ENCODE data around the gene MLN. TPM values are rescaled to one million over a fixed set of nuclear protein-coding genes. Genes with fewer than 3 reads are reported as not detected.
A peak's percentile ranks its signal among the peaks of the same experiment; 100 is the strongest.

MLN gene
- total RNA-seq, 1 experiment from 2014 or later = not detected

DNA sequence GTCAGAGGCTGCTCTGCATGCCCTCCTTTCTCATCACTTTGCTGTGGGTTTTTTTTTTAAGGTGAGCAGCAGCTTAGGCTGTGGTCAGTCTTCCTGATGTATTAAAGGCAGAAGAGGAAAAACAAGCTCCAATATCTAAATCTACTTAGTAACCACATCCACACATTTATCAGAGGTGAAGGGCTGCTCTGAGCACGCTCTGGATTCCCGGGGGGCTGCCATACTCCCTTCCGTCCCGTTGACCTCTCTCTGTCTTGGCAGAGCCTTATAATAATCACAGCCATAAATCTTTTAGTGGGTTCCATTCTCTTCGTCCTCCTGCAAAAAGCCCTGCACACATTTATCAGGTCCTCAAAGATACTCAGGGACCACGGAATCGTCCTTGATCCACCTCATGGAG is 12.2 kb downstream of the MLN start:
- no peak for DNase-seq
- H2AFZ ChIP-seq (ENCODE audit: low read length) = no peak overlapping the region
- H3K56ac ChIP-seq (ENCODE audit: insufficient read length, low read depth, low read length) = no peak overlapping the region
- TF ChIP-seq, protein P1, sequence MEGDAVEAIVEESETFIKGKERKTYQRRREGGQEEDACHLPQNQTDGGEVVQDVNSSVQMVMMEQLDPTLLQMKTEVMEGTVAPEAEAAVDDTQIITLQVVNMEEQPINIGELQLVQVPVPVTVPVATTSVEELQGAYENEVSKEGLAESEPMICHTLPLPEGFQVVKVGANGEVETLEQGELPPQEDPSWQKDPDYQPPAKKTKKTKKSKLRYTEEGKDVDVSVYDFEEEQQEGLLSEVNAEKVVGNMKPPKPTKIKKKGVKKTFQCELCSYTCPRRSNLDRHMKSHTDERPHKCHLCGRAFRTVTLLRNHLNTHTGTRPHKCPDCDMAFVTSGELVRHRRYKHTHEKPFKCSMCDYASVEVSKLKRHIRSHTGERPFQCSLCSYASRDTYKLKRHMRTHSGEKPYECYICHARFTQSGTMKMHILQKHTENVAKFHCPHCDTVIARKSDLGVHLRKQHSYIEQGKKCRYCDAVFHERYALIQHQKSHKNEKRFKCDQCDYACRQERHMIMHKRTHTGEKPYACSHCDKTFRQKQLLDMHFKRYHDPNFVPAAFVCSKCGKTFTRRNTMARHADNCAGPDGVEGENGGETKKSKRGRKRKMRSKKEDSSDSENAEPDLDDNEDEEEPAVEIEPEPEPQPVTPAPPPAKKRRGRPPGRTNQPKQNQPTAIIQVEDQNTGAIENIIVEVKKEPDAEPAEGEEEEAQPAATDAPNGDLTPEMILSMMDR (conservative IDR thresholded peaks at IDR 0.05) = no peak
- H3K79me1 ChIP-seq (ENCODE audit: insufficient read depth, low read depth, low read length, poor library complexity, severe bottlenecking) = no peaks in the 10 kb centered on the region
- H2AK5ac ChIP-seq (ENCODE audit: insufficient read length, low read length) = no peak overlapping the region
- peaks cover 79 to 83% of the 10 kb centered on the region in 2 experiments for H3K4me1 Mint-ChIP-seq
- no peaks in the 10 kb centered on the region for H3K27me3 ChIP-seq (ENCODE audit: insufficient read depth, low read length)
- no peak overlapping the region for H3K4me2 ChIP-seq (ENCODE audit: insufficient read depth, insufficient read length, low read length)
- H3K23ac ChIP-seq (ENCODE audit: insufficient read length, low read depth, low read length) = no peak overlapping the region
- H4K8ac ChIP-seq (replicated peaks; ENCODE audit: insufficient read length, low read depth, low read length) = no peak overlapping the region
- H3K18ac ChIP-seq (ENCODE audit: insufficient read length, low read depth, low read length) = no peak overlapping the region
- no peak overlapping the region for H4K91ac ChIP-seq (ENCODE audit: insufficient read length, low read depth, low read length)
- H3T11ph ChIP-seq (ENCODE audit: low read length) = no peak overlapping the region
- H3K27ac ChIP-seq (ENCODE audit: insufficient read length, low read depth, low read length) = no peak overlapping the region
- H3K79me2 ChIP-seq (ENCODE audit: insufficient read depth, low read length) = peaks cover 4% of the 10 kb centered on the region; the same call in 1 of the 2 replicates
- H2BK15ac ChIP-seq (ENCODE audit: low read depth, low read length) = no peak overlapping the region
- H3K4ac ChIP-seq (ENCODE audit: low read depth, low read length) = no peak overlapping the region
- H4K5ac ChIP-seq (ENCODE audit: insufficient read length, low read depth, low read length) = no peak overlapping the region
- no peak overlapping the region for H2BK20ac ChIP-seq (ENCODE audit: low read depth, low read length, poor library complexity, severe bottlenecking)
- peak overlapping the region in 2 of 3 experiments; percentile 47 to 89; a peak in 5 of 7 replicates for H3K27ac Mint-ChIP-seq
- H3K9me3 ChIP-seq (ENCODE audit: control insufficient read depth, low read depth, low read length) = no peaks in the 10 kb centered on the region
- no peak overlapping the region for H3K9ac ChIP-seq (ENCODE audit: extremely low read depth, insufficient read length, low read length)
- H3K23me2 ChIP-seq (ENCODE audit: insufficient read length, low read depth, low read length, poor library complexity, severe bottlenecking) = peaks cover 8% of the 10 kb centered on the region
- H3K9me3 Mint-ChIP-seq = no peaks in the 10 kb centered on the region
- H3K36me3 Mint-ChIP-seq (ENCODE audit: insufficient read depth in 1 of 3, low read depth in 3 of 3) = peaks cover 0 to under 1% (median 0%) of the 10 kb centered on the region in 3 experiments; a peak in 2 of 7 replicates
- H3K27me3 Mint-ChIP-seq (ENCODE audit: low read depth) = no peaks in the 10 kb centered on the region; the same call in 1 of the 2 replicates
- H2BK12ac ChIP-seq (ENCODE audit: insufficient read length, low read depth, low read length) = no peak overlapping the region
- WGBS (ENCODE audit: extremely low coverage, insufficient read length, low lambda C conversion rate) = no CpG with 5 or more reads among the region's 7 CpGs
- no peaks in the 10 kb centered on the region for H4K20me1 ChIP-seq (ENCODE audit: control insufficient read depth, insufficient read depth, insufficient read length)
- peaks cover 15% of the 10 kb centered on the region for H3K4me1 ChIP-seq (ENCODE audit: insufficient read depth, low read length)
- peak overlapping the region in 1 of 2 experiments; percentile 37; a peak in 2 of 5 replicates for H3K4me3 Mint-ChIP-seq
- no peak overlapping the region for H3K14ac ChIP-seq (ENCODE audit: insufficient read depth, low read length)
- no peak overlapping the region for H2BK5ac ChIP-seq (ENCODE audit: insufficient read length, low read length)
- no peak overlapping the region for H2BK120ac ChIP-seq (ENCODE audit: low read depth, low read length, poor library complexity, severe bottlenecking)

All from H9 (cell line).